ENCODE results near the gene OLFM4. TPM values are rescaled to one million over a fixed set of nuclear protein-coding genes. Genes with fewer than 3 reads are reported as not detected.

OLFM4 gene
- total RNA-seq, 2 donors from 2014 or later = 55.4 to 172 TPM

DNA sequence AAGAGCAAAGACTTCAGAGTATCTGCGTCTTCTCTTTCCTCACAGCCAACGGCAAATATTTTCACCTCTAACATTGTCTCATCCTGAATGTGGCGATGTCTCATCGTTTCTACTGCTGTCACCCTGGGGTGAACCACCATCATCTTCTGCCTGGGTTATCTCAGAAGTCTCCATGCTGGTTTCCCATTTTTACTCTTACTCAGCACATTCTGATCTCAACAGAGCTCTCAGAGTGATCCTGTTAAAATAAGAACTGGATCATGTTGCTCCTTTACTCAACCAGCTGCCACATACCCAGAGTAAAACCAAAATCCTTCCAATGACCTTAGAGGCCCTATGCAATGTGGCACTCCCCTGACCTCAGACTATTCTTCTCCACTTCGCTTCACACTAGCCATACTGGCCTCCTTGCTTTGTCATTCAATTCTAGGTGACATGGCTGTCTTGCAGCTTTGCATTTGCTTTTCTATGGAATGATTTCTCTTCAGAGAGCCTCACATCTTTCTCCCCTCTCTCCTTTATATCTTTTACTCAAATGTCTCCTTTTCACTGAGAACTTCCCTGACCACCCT lies 7.8 kb upstream of the OLFM4 start:
- 94% methylated on average over 5 of the region's 5 CpGs for WGBS
- Histone ChIP-seq H3K27me3 (replicated peaks; ENCODE audit: insufficient read depth) (no peaks in the 10 kb centered on the region), H3K4me3 (no peak overlapping the region), H3K9me3 (no peaks in the 10 kb centered on the region), H3K4me1 (replicated peaks) (no peaks in the 10 kb centered on the region), H3K27ac (no peak overlapping the region), H3K36me3 (no peaks in the 10 kb centered on the region)
- intact Hi-C loops (cut with DNase I) = no loop called here
- DNase-seq (ENCODE audit: low spot score) = no peak
- TF ChIP-seq CTCF (IDR thresholded peaks at IDR 0.05) (no peak), POLR2AphosphoS5 (IDR thresholded peaks at IDR 0.05) (no peak), POLR2A (IDR thresholded peaks at IDR 0.05) (no peak)

DNA sequence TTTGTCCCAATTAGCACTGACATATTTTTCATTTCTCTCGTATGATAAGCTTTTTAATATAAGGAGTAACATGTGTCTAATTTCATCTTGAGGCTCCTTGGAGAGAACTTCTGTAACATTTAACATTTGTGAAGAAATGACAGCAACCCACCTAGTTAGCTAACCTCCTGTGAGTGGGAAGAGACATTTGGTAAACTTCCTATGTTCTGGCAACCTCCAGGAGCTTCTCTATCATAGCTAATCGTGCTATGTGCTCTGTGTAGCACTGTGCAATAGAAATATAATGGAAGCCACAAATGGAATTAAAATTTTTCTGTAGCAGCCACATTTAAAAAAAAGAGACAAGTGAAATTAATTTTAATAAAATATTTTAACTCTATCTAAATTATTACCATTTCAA lies 5.4 kb upstream of the OLFM4 start:
- no peaks in the 10 kb centered on the region for H3K9me3 ChIP-seq
- H3K4me1 ChIP-seq (replicated peaks) = no peaks in the 10 kb centered on the region
- TF ChIP-seq POLR2A (IDR thresholded peaks at IDR 0.05) (no peak), POLR2AphosphoS5 (IDR thresholded peaks at IDR 0.05) (no peak), CTCF (IDR thresholded peaks at IDR 0.05) (no peak)
- no peak overlapping the region for H3K4me3 ChIP-seq
- H3K27ac ChIP-seq = no peak overlapping the region
- WGBS = 73% methylated on average over 2 of the region's 2 CpGs
- H3K27me3 ChIP-seq (replicated peaks; ENCODE audit: insufficient read depth) = no peaks in the 10 kb centered on the region
- no peak for DNase-seq (ENCODE audit: low spot score)
- intact Hi-C loops (cut with DNase I) = no loop called here
- no peaks in the 10 kb centered on the region for H3K36me3 ChIP-seq

DNA sequence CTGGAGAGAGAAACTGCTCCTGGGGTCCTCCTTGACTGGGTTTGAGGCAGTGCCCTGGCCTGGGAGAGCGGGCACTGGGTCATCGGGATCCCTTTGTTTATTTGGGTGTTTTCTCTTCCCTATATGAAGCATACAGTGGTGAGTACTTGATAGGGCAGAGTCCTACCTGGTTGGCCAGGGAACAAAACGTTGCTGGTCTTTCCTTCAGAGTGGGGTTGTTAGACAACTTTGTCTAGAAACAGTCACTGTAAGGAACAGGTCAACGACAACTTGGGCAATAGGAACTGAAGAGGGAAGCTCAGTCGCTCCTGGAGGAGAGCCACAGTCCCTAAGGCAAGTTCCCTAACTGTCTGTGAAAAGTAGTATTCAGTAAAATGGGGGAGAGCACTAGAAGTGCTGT lies 550 bp upstream of the OLFM4 start:
- intact Hi-C loops (cut with DNase I) = no loop called here
- Histone ChIP-seq H3K36me3 (no peaks in the 10 kb centered on the region), H3K4me3 (no peak overlapping the region), H3K27me3 (replicated peaks; ENCODE audit: insufficient read depth) (no peaks in the 10 kb centered on the region), H3K9me3 (no peaks in the 10 kb centered on the region), H3K4me1 (replicated peaks) (no peaks in the 10 kb centered on the region), H3K27ac (no peak overlapping the region)
- TF ChIP-seq POLR2A (IDR thresholded peaks at IDR 0.05) (no peak), POLR2AphosphoS5 (IDR thresholded peaks at IDR 0.05) (no peak), CTCF (IDR thresholded peaks at IDR 0.05) (no peak)
- DNase-seq (ENCODE audit: low spot score) = no peak
- 87% methylated on average over 5 of the region's 5 CpGs for WGBS

GRCh38 chr13:53032849-53033248 lies 4.2 kb downstream of the OLFM4 start:
- no peak overlapping the region for H3K27ac ChIP-seq
- 98% methylated on average over 1 of the region's 1 CpG for WGBS
- DNase-seq (ENCODE audit: low spot score) = no peak
- TF ChIP-seq POLR2AphosphoS5 (IDR thresholded peaks at IDR 0.05) (no peak), CTCF (IDR thresholded peaks at IDR 0.05) (no peak), POLR2A (IDR thresholded peaks at IDR 0.05) (no peak)
- no peaks in the 10 kb centered on the region for H3K9me3 ChIP-seq
- no peaks in the 10 kb centered on the region for H3K4me1 ChIP-seq (replicated peaks)
- H3K4me3 ChIP-seq = no peak overlapping the region
- no peaks in the 10 kb centered on the region for H3K27me3 ChIP-seq (replicated peaks; ENCODE audit: insufficient read depth)
- H3K36me3 ChIP-seq = no peaks in the 10 kb centered on the region
- intact Hi-C loops (cut with DNase I) = no loop called here

DNA sequence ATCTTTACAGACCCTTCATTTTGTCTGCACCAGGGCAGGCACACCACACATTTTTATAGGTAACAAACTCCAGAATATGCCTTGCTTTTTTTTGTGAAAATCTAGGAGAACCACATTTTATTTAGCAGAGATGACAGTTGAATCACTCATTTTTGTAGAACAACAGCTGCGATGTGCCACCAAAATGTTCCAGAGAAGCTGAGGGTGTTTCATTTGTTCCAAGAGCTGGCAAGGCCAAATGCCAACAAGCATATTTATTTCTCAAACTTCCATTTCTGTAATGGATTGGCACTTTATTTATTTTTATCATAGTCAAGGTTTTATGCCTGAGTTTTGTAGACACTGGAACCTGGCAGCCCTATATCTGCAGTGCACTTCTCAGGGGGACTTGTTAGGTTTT lies 10.4 kb downstream of the OLFM4 start:
- 97% methylated on average over 1 of the region's 1 CpG for WGBS
- Histone ChIP-seq H3K4me3 (no peak overlapping the region), H3K9me3 (no peaks in the 10 kb centered on the region), H3K27ac (no peak overlapping the region), H3K4me1 (replicated peaks) (no peaks in the 10 kb centered on the region), H3K36me3 (no peaks in the 10 kb centered on the region), H3K27me3 (replicated peaks; ENCODE audit: insufficient read depth) (no peaks in the 10 kb centered on the region)
- intact Hi-C loops (cut with DNase I) = no loop called here
- DNase-seq (ENCODE audit: low spot score) = no peak
- TF ChIP-seq POLR2A (IDR thresholded peaks at IDR 0.05) (no peak), CTCF (IDR thresholded peaks at IDR 0.05) (no peak), POLR2AphosphoS5 (IDR thresholded peaks at IDR 0.05) (no peak)
